Breast epithelium (tissue), 3 donors: Measurements from ENCODE around the gene NIPSNAP2. TPM values are rescaled to one million over a fixed set of nuclear protein-coding genes. Genes with fewer than 3 reads are reported as not detected.

Experiments used
- total RNA-seq, 3 donors: library from RNA; depleted of rRNA; stranded (reverse); fragments of >200 nt; gene quantifications; one replicate each; pipeline ENCODE4 v1.1.0, GENCODE V29; 2016

The NIPSNAP2 gene
- total RNA-seq, 3 donors from 2014 or later, result 79.8 to 128 (median 87.2) TPM

Other genes with a start within 250 kb of the NIPSNAP2 start
- not detected for gene SEPTIN14, start 101.8 kb upstream of the NIPSNAP2 start, total RNA-seq
- gene ZNF713, start 77.1 kb upstream of the NIPSNAP2 start, total RNA-seq, result 1 to 10 TPM; 2.6 to 5.8 (median 4.2) TPM
- gene MRPS17, start 12.7 kb upstream of the NIPSNAP2 start, total RNA-seq, result 10 to 100 TPM in 1 of 3 donors, 1 to 10 TPM in 2; 6.9 to 10.4 (median 9.2) TPM
- 10 to 100 TPM; 11.4 to 17.7 (median 14.4) TPM for gene PSPH, start 86.9 kb downstream of the NIPSNAP2 start, total RNA-seq
- gene CCT6A, start 87.2 kb downstream of the NIPSNAP2 start, total RNA-seq, result 100 to 1,000 TPM in 2 of 3 donors, 10 to 100 TPM in 1; 75.7 to 137 (median 112) TPM
- gene SUMF2, start 99.7 kb downstream of the NIPSNAP2 start, total RNA-seq, result 100 to 1,000 TPM; 123 to 131 (median 127) TPM
- gene PHKG1, start 128.4 kb downstream of the NIPSNAP2 start, total RNA-seq, result 1 to 10 TPM; 2.6 to 4.3 (median 2.8) TPM
- 100 to 1,000 TPM; 327 to 371 (median 363) TPM for gene CHCHD2, start 141.9 kb downstream of the NIPSNAP2 start, total RNA-seq
- 10 to 100 TPM in 1 of 3 donors, 1 to 10 TPM in 1, not detected in 1; 5.2 to 10.1 TPM for gene NUPR2, start 151.8 kb downstream of the NIPSNAP2 start, total RNA-seq